ENCODE measurements around the gene ATP13A1.

Gene ATP13A1

DNA sequence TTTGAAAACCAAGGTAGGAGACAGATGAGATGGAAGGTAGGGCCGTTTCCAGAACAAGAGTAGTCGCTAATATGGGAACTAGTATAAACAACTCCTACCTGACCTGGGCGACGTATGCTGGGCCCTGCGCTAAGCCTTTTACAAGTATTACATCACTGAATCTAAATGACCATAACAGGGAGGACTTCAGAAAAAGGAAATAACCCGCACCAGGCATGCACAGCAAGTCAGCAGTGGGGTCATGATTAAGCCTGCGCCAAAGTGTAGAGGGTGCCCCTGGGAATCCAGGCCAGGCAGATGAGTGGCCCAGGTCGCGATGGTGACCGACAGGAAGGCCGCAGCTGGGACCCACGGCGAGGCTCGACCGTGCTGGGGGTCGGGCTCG, 613 bp downstream of the ATP13A1 start:
- no peak for DNase-seq

DNA sequence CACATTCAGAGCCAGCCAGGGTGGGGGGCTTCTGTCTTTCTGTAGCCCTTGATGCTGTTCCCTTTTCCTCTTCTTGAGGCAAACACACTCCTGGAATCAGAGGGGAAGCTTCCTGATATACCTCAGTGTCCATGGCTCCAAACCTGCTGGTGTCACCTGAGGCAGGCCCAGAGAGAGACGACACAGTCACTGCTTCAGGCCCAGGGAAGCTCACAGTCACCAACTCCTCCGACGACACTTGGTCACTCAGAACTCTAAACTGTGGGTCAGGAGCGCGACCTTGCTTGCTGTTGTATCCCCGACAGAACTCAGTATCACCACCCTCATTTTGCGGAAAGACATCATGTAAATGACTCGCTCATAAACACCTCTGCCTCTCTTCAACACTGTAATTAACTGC, 1.1 kb downstream of the ATP13A1 start:
- no peak for DNase-seq

DNA sequence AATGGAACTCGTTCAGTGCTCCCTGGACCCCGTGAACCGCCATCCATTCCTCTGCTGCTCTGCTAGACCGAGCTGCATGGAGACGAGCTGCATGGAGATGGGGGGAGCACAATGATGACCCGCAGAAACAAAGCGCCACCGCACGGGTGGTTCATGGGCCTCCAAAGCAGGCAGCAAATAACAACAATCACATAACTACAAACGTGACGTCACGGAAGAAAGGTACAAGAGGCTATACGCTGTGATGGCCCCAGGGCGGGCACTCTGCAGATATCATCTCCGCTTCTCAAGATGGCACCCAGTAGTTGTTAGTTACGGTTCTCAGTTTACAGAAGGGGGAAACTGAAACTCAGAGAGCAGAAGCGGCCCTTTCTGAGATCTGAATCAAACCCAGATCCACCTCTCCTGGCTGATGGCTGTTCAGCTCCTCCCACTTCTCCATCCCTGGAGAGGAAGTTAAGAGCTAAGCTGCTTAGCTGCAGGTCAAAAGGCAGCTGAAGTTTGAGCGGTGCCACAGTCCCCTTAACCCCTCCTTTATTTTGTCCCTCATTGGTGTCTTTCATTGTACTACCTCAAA, 1.7 kb downstream of the ATP13A1 start:
- no peak for DNase-seq

DNA sequence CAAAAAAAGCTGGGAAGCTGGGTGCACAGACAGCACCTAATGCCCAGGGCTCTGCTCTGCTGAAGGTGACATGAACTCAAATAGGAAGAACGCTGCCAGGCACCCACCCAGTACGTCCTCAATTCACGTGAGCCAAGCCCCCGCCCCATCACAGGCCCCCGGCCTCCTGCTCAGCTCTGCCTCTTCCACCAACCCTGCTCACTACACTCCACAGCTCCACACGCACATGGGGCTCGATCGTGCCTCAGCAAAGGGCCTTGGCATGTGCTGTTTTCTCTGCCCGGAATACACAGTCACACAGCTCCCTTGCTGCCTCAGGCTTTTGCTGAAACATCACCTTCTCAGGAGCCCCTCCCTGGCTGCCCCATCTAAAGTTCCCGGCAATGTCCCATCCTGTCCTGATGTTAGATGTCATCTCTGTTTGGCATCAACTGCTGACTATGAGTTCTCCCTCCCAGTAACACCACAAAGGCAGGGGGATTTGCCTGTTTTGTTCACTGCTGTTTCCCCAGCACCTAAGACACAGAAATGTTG, 2.3 kb downstream of the ATP13A1 start:
- no peak for DNase-seq

- no peak for DNase-seq
Observed at GRCh38 chr19:19659646-19660245, 3.7 kb downstream of the ATP13A1 start.

GRCh38 chr19:19657397-19657783, 6.1 kb downstream of the ATP13A1 start:
- DNase-seq: no peak

GRCh38 chr19:19656451-19657396, 6.8 kb downstream of the ATP13A1 start:
- DNase-seq: no peak

GRCh38 chr19:19655641-19656343, 7.7 kb downstream of the ATP13A1 start:
- DNase-seq: no peak

GRCh38 chr19:19655051-19655594, 8.4 kb downstream of the ATP13A1 start:
- no peak for DNase-seq

GRCh38 chr19:19654441-19654840, 9.0 kb downstream of the ATP13A1 start:
- no peak for DNase-seq

DNA sequence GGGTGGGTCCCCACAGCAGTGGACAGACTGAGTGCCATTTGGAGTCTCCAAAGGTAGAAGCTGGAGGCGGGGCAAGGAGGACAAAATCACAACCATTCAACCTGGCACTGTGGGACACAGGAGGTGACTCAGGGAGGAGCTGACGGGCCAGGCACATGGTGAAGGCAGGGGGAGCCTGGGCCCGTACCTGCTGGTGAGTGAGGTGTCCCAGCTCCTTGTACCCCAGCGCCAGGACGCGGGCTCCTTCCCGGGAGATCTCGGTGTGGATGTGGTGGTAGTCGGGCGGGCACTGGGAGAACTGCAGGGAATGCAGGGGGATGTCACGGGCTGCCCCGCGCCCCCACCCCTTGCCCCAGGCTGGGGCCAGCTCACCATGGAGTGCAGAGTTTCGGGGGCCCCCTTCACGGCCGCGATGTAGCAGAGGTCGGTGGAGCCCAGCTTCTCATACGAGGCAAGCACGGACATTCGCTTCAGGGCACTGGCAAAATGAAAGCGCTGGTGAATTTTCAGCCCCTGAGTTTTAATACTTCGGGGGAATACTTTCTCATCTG, 9.8 kb downstream of the ATP13A1 start:
- DNase-seq: no peak

- DNase-seq: no peak
Observed at GRCh38 chr19:19652482-19653295, 10.8 kb downstream of the ATP13A1 start.

DNA sequence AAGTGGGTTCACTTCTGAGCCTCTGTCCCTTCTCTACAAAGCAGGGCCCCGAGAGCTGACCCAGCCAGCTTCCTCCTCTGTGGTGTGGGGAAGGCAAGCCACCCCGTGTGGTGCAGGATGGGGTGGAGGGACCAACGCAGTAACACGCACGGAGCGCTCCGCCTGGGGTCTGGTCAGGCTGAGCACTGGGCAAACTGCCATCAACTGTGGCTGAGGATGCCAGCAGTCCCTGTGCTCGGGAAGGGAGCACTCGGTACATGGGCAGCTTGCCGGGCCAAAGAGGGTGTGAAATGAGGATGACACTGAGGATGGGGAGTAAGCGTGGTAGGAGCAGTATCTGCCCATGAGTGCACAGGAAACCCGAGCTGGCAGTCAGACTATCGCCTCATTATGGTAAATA, 12.4 kb downstream of the ATP13A1 start:
- DNase-seq: no peak

DNA sequence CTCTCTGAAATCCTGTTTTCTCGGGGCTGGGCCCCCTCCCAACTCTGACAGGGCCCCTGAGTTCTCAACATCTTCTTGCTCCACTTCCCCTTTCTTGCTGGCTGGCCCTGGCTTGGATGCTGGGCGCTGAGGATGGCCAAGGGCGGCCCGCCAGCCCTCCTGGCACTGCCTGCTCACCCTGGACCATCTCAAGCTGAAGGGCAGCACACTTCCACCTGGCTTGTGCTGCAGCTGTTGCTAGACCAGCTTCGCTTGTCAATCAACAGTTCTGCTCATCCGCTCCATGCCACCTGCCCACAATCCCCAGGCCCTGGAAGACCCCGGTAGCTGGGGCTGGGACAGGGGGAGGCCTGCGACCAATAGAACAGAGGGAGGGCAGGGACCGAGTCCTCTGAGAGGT, 13.1 kb downstream of the ATP13A1 start:
- DNase-seq: no peak

DNA sequence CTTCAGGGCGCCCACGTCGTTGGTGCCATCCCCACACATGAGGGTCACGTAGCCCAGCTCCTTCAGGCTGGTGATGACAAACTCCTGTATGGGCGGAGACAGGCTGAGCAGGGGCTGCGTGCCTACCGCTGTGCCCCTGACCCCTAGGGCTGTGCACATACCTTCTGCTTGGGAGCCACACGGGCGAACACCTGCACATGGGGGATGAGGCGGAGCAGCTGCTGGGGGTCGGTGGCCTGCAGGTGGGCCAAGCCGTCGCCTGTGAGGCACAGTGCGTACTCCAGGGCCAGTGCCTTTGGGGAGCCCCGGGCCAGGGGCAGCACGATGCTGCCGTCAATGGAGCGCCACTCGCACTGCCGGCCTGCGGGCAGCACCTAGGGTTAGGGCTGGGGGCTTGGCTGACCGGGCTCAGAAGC, 13.9 kb downstream of the ATP13A1 start:
- no peak for DNase-seq

GRCh38 chr19:19649155-19649554, 14.3 kb downstream of the ATP13A1 start:
- DNase-seq: no peak

GRCh38 chr19:19647037-19647835, 16.2 kb downstream of the ATP13A1 start:
- DNase-seq: no peak

- no peak for DNase-seq
Observed at GRCh38 chr19:19645233-19645870, 18.1 kb downstream of the ATP13A1 start.

GRCh38 chr19:19644054-19644388, 19.5 kb downstream of the ATP13A1 start:
- DNase-seq: no peak
